GM13977 (cell line): ENCODE measurements around the gene HERC2.

Experiments
- DNase-seq: peaks from one replicate; pipeline ENCODE4 v3.0.0; 2012; ENCODE audit warnings: low spot score
- CTCF ChIP-seq: IDR thresholded peaks from 2 replicates; pipeline ENCODE4 v1.5.1; 2012; ENCODE audit warnings: mild to moderate bottlenecking, control low read depth; ENCODE audit not compliant: insufficient read depth; ENCODE audit errors: extremely low read depth, missing control alignments
- in situ Hi-C: fragments of 300-500 bp; cut with MboI; formaldehyde crosslinking; loops from one replicate; pipeline ENCODE4 v1.12.0; 2022; ENCODE audit warnings: low sequenced_read_pairs, low pct_unique_long_range_greater_than_20kb, mixed read lengths, inconsistent platforms; ENCODE audit not compliant: unreplicated experiment

The HERC2 gene

DNA sequence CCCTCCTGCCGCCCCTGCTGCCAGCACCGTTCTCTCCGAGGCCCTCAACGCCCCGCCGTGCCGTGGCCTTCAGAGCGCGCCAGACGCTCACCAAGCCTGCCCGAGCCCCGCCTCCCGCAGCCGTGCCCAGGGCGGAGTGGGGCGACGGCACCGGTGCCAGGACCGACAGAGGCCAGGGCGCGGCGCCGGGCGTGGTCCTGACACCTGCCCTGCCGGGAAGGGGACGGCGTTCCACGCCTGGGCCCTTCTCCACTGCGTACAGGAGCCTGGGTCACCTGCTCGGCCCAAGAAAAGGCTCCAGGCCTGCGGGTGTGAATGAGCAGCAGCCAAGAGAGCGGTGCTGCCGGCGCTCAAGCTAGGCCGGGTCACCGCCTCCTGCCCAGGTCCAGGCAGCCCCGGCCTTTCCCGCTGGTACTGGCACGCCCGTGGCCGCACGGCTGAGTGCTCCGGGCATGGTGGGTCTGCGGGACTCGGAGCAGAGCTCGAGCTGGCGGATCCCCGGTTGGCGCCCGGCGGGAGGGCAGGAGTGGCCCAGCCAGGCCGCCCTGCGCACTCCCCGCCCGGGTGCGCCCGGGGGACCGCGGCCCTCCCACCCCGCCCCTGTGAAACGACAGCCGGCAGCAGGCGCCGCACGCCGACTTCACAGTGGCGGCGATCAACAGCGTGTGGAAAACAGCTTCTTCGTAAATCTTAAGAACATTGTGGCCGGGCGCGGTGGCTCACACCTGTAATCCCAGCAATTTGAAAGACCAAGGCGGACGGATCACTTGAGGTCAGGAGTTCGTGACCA, 227.1 kb downstream of the HERC2 start:
- no peak for DNase-seq
- TF ChIP-seq CTCF = no peak
- in situ Hi-C loops = no loop called here

- TF ChIP-seq CTCF = no peak
- in situ Hi-C loops = no loop called here
- peak; percentile 5 for DNase-seq
These were observed 228.0 kb downstream of the HERC2 start for GRCh38 chr15:28093752-28094535.

- in situ Hi-C loops = no loop called here
- DNase-seq = no peak
- TF ChIP-seq CTCF = no peak
These were observed 230.7 kb downstream of the HERC2 start for GRCh38 chr15:28091313-28091712.

- DNase-seq = peak; percentile 74
- TF ChIP-seq CTCF = peak; percentile 82
- in situ Hi-C loops = no loop called here
These were observed 235.7 kb downstream of the HERC2 start for GRCh38 chr15:28086175-28086703.

GRCh38 chr15:28085489-28086174, 236.3 kb downstream of the HERC2 start:
- in situ Hi-C loops = no loop called here
- no peak for TF ChIP-seq CTCF
- no peak for DNase-seq

GRCh38 chr15:28084547-28084946, 237.4 kb downstream of the HERC2 start:
- no peak for TF ChIP-seq CTCF
- in situ Hi-C loops = no loop called here

More at GRCh38 chr15:28084547-28084946, 237.4 kb downstream of the HERC2 start:
- DNase-seq = no peak
